Activated T-cell treated with anti-CD3 and anti-CD28 coated beads, Interleukin-2, amount 50 U/mL, for 24 hours (primary cell): ENCODE measurements around the gene LDHB.

Source experiments
- DNase-seq: peaks from one replicate; pipeline ENCODE4 v3.0.0-alpha.2; 2020
- H3K27ac Mint-ChIP-seq: 2 replicates; pipeline ENCODE4 v1.8.0; 2020; ENCODE audit warnings: mild to moderate bottlenecking, mixed read lengths
- H3K27me3 Mint-ChIP-seq: 2 replicates; pipeline ENCODE4 v1.8.0; 2020; ENCODE audit warnings: mixed read lengths
- H3K36me3 Mint-ChIP-seq: 2 replicates; pipeline ENCODE4 v1.8.0; 2020; ENCODE audit warnings: low read depth, mixed read lengths
- H3K4me1 Mint-ChIP-seq: 2 replicates; pipeline ENCODE4 v1.8.0; 2020; ENCODE audit warnings: low read depth, mixed read lengths
- H3K4me3 Mint-ChIP-seq: 2 replicates; pipeline ENCODE4 v1.8.0; 2020; ENCODE audit warnings: mild to moderate bottlenecking, moderate library complexity, mixed read lengths
- H3K9me3 Mint-ChIP-seq: 2 replicates; pipeline ENCODE4 v1.8.0; 2020; ENCODE audit warnings: mixed read lengths

LDHB gene

GRCh38 chr12:21657326-21658077, at the start of gene LDHB:
LDHB (minus strand) TSS chr12:21657842; CDS start chr12:21654671, 3,171 bp downstream.
- peak within 1 kb of the TSS; percentile 99 for H3K4me3 Mint-ChIP-seq
- peak within 1 kb of the TSS; percentile 99 for H3K27ac Mint-ChIP-seq
- H3K4me1 Mint-ChIP-seq = peaks cover 54% of the 10 kb centered on the region
- H3K36me3 Mint-ChIP-seq = peaks cover 55% of the 10 kb centered on the region
- no peaks in the 10 kb centered on the region for H3K9me3 Mint-ChIP-seq
- DNase-seq = peak; percentile 94
- no peaks in the 10 kb centered on the region for H3K27me3 Mint-ChIP-seq

DNA sequence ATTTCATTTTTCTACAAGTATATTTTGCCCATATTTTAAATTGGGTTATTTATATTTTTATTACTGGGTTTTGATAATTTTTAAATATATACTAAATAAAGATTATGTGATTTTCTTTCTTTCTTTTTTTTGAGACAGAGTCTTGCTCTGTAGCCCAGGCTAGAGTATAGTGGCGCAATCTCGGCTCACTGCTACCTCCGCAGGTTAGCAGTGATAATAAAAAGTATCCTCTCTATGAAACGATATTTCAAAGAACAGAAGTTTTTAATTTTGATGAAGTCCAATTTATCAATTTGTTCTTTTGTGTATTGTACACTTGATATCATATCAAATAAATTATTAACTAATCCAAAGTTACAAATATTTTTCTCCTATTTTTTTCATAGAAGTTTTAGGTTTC, 47.2 kb upstream of the LDHB start:
- peaks cover 3% of the 10 kb centered on the region for H3K4me1 Mint-ChIP-seq
- no peak overlapping the region for H3K4me3 Mint-ChIP-seq
- no peak overlapping the region for H3K27ac Mint-ChIP-seq
- no peaks in the 10 kb centered on the region for H3K9me3 Mint-ChIP-seq
- DNase-seq = no peak
- H3K27me3 Mint-ChIP-seq = peaks cover 7% of the 10 kb centered on the region
- no peaks in the 10 kb centered on the region for H3K36me3 Mint-ChIP-seq

DNA sequence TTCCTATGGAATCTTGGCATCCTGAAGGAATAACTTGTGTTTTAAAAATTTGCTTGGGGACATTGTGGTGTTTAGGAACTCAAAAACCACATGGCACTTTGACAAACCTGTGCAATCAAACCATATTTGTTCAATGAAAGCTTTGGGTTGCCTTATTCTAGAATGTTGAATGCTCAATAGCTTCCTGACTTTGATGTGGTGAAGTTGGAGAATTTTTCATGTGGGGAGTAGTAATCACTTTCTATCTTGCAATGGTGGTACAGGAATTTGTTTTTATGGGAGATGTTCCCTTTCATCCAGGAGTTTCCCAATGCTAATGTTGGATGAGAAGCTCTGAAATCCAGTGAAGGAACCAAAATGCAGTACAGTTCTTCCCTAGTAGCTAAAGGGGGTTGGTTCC, 42.2 kb upstream of the LDHB start:
- H3K36me3 Mint-ChIP-seq = no peaks in the 10 kb centered on the region
- DNase-seq = no peak
- no peaks in the 10 kb centered on the region for H3K27me3 Mint-ChIP-seq
- peaks cover 9% of the 10 kb centered on the region for H3K4me1 Mint-ChIP-seq
- H3K27ac Mint-ChIP-seq = no peak overlapping the region
- H3K4me3 Mint-ChIP-seq = no peak overlapping the region
- H3K9me3 Mint-ChIP-seq = no peaks in the 10 kb centered on the region

DNA sequence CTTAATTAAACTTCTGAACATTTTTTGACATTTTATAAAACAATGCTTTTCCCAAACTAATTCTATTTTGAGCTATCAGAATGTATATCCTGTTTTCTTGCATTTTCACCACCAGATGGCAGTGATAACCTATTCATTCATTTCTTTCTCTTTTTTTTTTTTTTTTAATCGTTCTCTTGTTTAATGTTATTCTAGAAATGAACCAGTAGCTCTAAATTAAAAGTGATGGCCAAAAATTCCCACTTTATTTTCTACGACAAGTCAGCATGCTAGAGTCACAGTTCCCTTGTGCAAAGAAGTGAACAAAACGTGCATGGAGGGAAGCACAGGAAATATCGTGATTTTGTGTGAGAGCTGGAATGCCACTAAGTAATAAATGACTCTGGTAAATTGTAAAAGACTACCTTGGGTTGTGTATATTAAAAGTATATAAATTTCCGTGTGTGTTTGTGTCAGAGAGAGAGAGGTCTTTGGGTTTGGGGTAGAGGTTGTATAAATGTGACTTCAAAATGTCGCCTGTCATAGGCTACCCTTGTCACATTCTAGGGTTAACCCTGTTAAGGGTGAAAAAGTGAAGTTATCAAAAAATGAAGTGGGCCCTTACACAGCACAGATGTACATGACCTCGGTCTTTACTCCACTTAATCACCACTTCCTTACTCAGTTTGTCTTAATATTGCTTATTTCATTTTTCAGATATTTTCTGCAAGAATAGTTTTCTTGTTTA, 40.4 kb upstream of the LDHB start:
- Mint-ChIP-seq H3K4me3 (no peak overlapping the region), H3K27ac (no peak overlapping the region), H3K9me3 (no peaks in the 10 kb centered on the region), H3K36me3 (no peaks in the 10 kb centered on the region), H3K4me1 (peaks cover 9% of the 10 kb centered on the region), H3K27me3 (no peaks in the 10 kb centered on the region)
- no peak for DNase-seq

DNA sequence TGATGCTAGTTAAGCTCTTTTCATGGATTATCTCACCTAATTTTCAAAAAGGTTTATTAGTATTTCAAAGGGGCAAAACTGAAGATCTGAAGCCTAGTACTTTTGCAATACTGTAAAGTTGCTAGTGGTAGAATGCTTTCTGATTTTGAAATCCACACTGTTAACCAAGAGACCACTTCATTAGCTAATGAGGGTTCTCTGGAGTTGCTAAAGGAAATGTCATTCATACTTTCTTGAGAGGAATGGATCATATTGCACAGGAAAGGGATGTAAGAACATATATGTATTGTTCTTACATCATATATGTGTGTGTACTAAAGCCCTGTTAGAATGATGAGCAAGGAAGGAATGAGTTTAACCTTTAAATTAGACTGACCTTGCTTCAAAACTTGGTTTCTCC, 39.0 kb upstream of the LDHB start:
- H3K27ac Mint-ChIP-seq = no peak overlapping the region
- no peaks in the 10 kb centered on the region for H3K9me3 Mint-ChIP-seq
- no peak for DNase-seq

DNA sequence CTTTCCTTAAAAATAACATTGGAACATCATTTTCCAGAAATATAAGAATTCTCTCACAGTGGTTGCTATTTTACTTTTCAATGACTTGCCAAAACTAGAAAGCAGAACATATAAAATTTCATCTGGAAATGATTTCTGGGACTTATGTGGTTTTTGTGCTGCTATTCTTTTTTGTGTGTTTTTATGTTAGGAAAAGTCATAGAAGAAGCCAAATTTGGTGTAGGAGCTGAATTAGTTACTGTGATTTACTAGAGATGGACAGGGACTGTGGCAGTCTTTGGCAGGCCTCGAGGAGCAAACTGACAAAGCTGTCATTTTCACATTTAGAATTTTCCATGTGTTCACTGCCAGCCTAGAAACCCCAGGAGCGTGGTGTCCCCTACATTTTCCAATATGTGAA, 38.3 kb upstream of the LDHB start:
- H3K4me1 Mint-ChIP-seq = peaks cover 20% of the 10 kb centered on the region
- no peaks in the 10 kb centered on the region for H3K36me3 Mint-ChIP-seq
- no peak overlapping the region for H3K27ac Mint-ChIP-seq
- H3K9me3 Mint-ChIP-seq = no peaks in the 10 kb centered on the region
- H3K27me3 Mint-ChIP-seq = no peaks in the 10 kb centered on the region
- H3K4me3 Mint-ChIP-seq = no peak overlapping the region
- DNase-seq = no peak

More for the DNA sequence above, 39.0 kb upstream of the LDHB start:
- H3K4me1 Mint-ChIP-seq = peaks cover 14% of the 10 kb centered on the region
- H3K27me3 Mint-ChIP-seq = no peaks in the 10 kb centered on the region
- no peaks in the 10 kb centered on the region for H3K36me3 Mint-ChIP-seq
- H3K4me3 Mint-ChIP-seq = no peak overlapping the region

- no peak overlapping the region for H3K27ac Mint-ChIP-seq
- DNase-seq = no peak
- H3K27me3 Mint-ChIP-seq = no peaks in the 10 kb centered on the region
- peaks cover 29% of the 10 kb centered on the region for H3K4me1 Mint-ChIP-seq
- H3K4me3 Mint-ChIP-seq = no peak overlapping the region
- peaks cover 3% of the 10 kb centered on the region for H3K9me3 Mint-ChIP-seq
- H3K36me3 Mint-ChIP-seq = peaks cover 3% of the 10 kb centered on the region
Measured at GRCh38 chr12:21694660-21695059, 37.0 kb upstream of the LDHB start.

GRCh38 chr12:21691515-21691914, 33.9 kb upstream of the LDHB start:
- Mint-ChIP-seq H3K4me3 (no peak overlapping the region), H3K4me1 (peaks cover 27% of the 10 kb centered on the region), H3K9me3 (peaks cover 15% of the 10 kb centered on the region), H3K27ac (no peak overlapping the region), H3K27me3 (no peaks in the 10 kb centered on the region), H3K36me3 (peaks cover 9% of the 10 kb centered on the region)
- no peak for DNase-seq

DNA sequence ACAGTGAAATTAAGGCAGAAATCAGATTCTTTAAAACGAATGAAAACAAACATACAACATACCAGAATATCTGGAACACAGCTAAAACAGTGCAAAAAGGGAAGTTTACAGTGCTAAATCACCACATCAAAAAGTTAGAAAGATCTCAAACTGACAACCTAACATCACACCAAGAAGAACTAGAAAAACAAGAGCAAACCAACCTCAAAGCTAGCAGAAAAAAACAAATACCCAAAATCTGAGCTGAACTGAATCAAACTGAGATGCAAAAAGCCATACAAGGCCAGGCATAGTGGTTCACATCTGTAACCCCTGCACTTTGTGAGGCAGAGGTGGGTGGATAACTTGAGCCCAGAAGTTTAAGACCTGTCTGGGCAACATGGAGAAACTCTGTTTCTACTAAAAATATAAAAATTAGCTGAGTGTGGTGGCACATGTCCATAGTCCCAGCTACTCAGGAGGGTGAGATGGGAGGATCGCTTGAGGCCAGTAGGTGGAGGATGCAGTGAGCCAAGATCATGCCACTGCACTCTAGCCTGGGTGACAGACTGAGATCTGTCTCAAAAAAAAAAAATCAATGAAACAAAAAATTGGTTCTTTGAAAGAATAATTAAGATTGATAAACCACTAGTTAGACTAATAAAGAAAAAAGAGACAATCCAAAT, 33.2 kb upstream of the LDHB start:
- H3K4me3 Mint-ChIP-seq = no peak overlapping the region
- H3K4me1 Mint-ChIP-seq = peaks cover 27% of the 10 kb centered on the region
- peaks cover 15% of the 10 kb centered on the region for H3K9me3 Mint-ChIP-seq
- DNase-seq = no peak
- H3K27ac Mint-ChIP-seq = peak overlapping the region; percentile 48
- peaks cover 9% of the 10 kb centered on the region for H3K36me3 Mint-ChIP-seq
- no peaks in the 10 kb centered on the region for H3K27me3 Mint-ChIP-seq

DNA sequence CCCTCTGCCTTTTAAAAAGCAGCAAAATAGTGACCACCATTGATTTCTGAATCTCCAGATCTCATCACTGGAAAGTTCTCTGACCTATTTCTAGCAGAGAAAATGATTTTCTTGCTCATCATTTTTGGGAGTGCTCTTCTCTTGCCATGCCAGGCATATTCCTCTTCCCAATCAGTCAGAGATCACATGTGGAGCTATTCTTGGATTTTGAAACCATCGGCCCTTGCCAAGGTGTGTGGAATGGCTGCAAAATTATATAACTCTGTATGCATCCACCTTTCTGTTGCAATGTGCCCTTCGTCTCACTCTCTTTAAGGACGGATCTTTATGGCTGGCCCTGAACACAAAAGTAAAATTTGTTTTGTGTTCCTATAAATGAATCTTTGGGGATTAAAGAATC, 25.5 kb upstream of the LDHB start:
- Mint-ChIP-seq H3K4me3 (no peak overlapping the region), H3K27ac (no peak overlapping the region), H3K36me3 (no peaks in the 10 kb centered on the region), H3K4me1 (peaks cover 21% of the 10 kb centered on the region), H3K27me3 (no peaks in the 10 kb centered on the region), H3K9me3 (peaks cover 2% of the 10 kb centered on the region)
- no peak for DNase-seq

DNA sequence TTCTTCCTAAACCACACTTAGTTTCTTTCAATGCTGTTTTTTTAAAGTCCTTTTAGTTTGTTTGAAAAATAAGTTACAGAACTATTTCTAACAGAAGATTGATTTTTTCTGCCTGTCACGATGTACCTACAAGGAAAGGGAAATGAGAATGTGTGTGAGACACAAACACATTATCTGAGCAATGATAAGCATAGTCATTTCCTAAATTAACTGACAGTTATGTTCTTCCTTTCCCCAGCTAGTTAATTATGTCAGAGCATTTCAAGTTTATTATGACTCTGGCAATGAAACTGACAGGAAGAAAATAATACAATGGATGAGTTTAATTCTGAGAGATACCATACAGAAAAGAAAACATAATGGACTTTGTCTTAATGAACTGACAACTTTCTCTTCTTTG, 21.3 kb upstream of the LDHB start:
- Mint-ChIP-seq H3K27me3 (no peaks in the 10 kb centered on the region), H3K4me3 (no peak overlapping the region), H3K4me1 (peaks cover 53% of the 10 kb centered on the region), H3K9me3 (no peaks in the 10 kb centered on the region), H3K27ac (peak overlapping the region; percentile 88), H3K36me3 (no peaks in the 10 kb centered on the region)
- DNase-seq = no peak

GRCh38 chr12:21677622-21678277, 20.1 kb upstream of the LDHB start:
- H3K4me1 Mint-ChIP-seq = peaks cover 53% of the 10 kb centered on the region
- peak overlapping the region; percentile 10 for H3K4me3 Mint-ChIP-seq
- peak overlapping the region; percentile 88 for H3K27ac Mint-ChIP-seq
- DNase-seq = no peak
- no peaks in the 10 kb centered on the region for H3K9me3 Mint-ChIP-seq
- no peaks in the 10 kb centered on the region for H3K36me3 Mint-ChIP-seq
- no peaks in the 10 kb centered on the region for H3K27me3 Mint-ChIP-seq

GRCh38 chr12:21677204-21677603, 19.6 kb upstream of the LDHB start:
- Mint-ChIP-seq H3K9me3 (no peaks in the 10 kb centered on the region), H3K4me3 (peak overlapping the region; percentile 10), H3K27ac (peak overlapping the region; percentile 88), H3K27me3 (no peaks in the 10 kb centered on the region), H3K4me1 (peaks cover 53% of the 10 kb centered on the region), H3K36me3 (no peaks in the 10 kb centered on the region)
- no peak for DNase-seq

- Mint-ChIP-seq H3K27me3 (no peaks in the 10 kb centered on the region), H3K27ac (peak overlapping the region; percentile 88), H3K36me3 (no peaks in the 10 kb centered on the region), H3K9me3 (no peaks in the 10 kb centered on the region), H3K4me3 (peak overlapping the region; percentile 10), H3K4me1 (peaks cover 53% of the 10 kb centered on the region)
- no peak for DNase-seq
Measured at GRCh38 chr12:21676776-21677175, 19.1 kb upstream of the LDHB start.
